Naive B cell (primary cell): Measurements from ENCODE around the gene SH3RF1. TPM values are rescaled to one million over a fixed set of nuclear protein-coding genes. Genes with fewer than 3 reads are reported as not detected.

Experiments
- ATAC-seq, 2 donors: fragments of 150-1000 bp; cut with Tn5 transposase; 2 replicates each; pipeline ENCODE4 v1.10.0; 2021; ENCODE audit warnings: low read depth in 2 of 2, mild to moderate bottlenecking in 2 of 2, moderate library complexity in 2 of 2
- DNase-seq: peaks from one replicate; pipeline ENCODE4 v3.0.0; 2022
- H3K27ac Mint-ChIP-seq, 6 donors: one replicate each; pipeline ENCODE4 v1.8.0; 2020 to 2022; ENCODE audit warnings: mild to moderate bottlenecking in 6 of 6, mixed read lengths in 6 of 6, moderate library complexity in 5 of 6, inconsistent platforms in 2 of 6
- H3K27me3 Mint-ChIP-seq, 3 donors: one replicate each; pipeline ENCODE4 v1.8.0; 2021 to 2022; ENCODE audit warnings: mixed read lengths in 3 of 3, mild to moderate bottlenecking in 1 of 3
- H3K36me3 Mint-ChIP-seq, 2 donors: one replicate each; pipeline ENCODE4 v1.8.0; 2020 to 2022; ENCODE audit warnings: mixed read lengths in 2 of 2, inconsistent platforms in 1 of 2, mild to moderate bottlenecking in 1 of 2
- H3K4me1 Mint-ChIP-seq, 3 donors: one replicate each; pipeline ENCODE4 v1.8.0; 2020 to 2022; ENCODE audit warnings: mixed read lengths in 3 of 3, inconsistent platforms in 1 of 3, mild to moderate bottlenecking in 1 of 3, moderate library complexity in 1 of 3
- H3K4me3 Mint-ChIP-seq, 8 donors: one replicate each; pipeline ENCODE4 v1.8.0; 2020 to 2022; ENCODE audit warnings: mild to moderate bottlenecking in 8 of 8, mixed read lengths in 8 of 8, moderate library complexity in 8 of 8, inconsistent platforms in 2 of 8
- H3K9me3 Mint-ChIP-seq, 7 donors: one replicate each; pipeline ENCODE4 v1.8.0; 2020 to 2022; ENCODE audit warnings: mixed read lengths in 7 of 7, mild to moderate bottlenecking in 5 of 7, inconsistent platforms in 2 of 7, moderate library complexity in 1 of 7
- polyA plus RNA-seq, 6 donors: library from polyadenylated mRNA; unstranded; fragments of 300-500 nt; fragmentation: Illumina TruSeq; gene quantifications; one replicate each; pipeline ENCODE4 v1.2.3, GENCODE V29; 2021; ENCODE audit warnings: low read depth in 6 of 6

SH3RF1 gene
- polyA plus RNA-seq, 6 donors from 2014 or later = 0.57 to 1.7 (median 1.1) TPM; not detected in 1

GRCh38 chr4:169094656-169095231 lies 176.0 kb downstream of the SH3RF1 start:
- peaks cover 10 to 19% (median 14%) of the 10 kb centered on the region in 3 donors for H3K4me1 Mint-ChIP-seq
- DNase-seq = no peak
- ATAC-seq = no peak
- H3K4me3 Mint-ChIP-seq = no peak overlapping the region
- no peaks in the 10 kb centered on the region for H3K27me3 Mint-ChIP-seq
- peak overlapping the region in 1 of 6 donors; percentile 49 for H3K27ac Mint-ChIP-seq
- H3K36me3 Mint-ChIP-seq = peaks cover 0 to 4% of the 10 kb centered on the region in 2 donors
- peaks cover 5 to 11% (median 5%) of the 10 kb centered on the region in 7 donors for H3K9me3 Mint-ChIP-seq

GRCh38 chr4:169092889-169093522 lies 177.8 kb downstream of the SH3RF1 start:
- H3K36me3 Mint-ChIP-seq = peaks cover 0 to 4% of the 10 kb centered on the region in 2 donors
- H3K27me3 Mint-ChIP-seq = no peaks in the 10 kb centered on the region
- ATAC-seq (no peak), DNase-seq (no peak)
- H3K4me3 Mint-ChIP-seq = no peak overlapping the region
- H3K27ac Mint-ChIP-seq = no peak overlapping the region
- peaks cover 5 to 18% (median 8%) of the 10 kb centered on the region in 7 donors for H3K9me3 Mint-ChIP-seq
- H3K4me1 Mint-ChIP-seq = peaks cover 0 to 4% (median under 1%) of the 10 kb centered on the region in 3 donors

- Mint-ChIP-seq H3K36me3 (peaks cover 0 to 4% of the 10 kb centered on the region in 2 donors), H3K27me3 (no peaks in the 10 kb centered on the region), H3K9me3 (peaks cover 5 to 18% (median 6%) of the 10 kb centered on the region in 7 donors), H3K4me3 (peak overlapping the region in 1 of 8 donors; percentile 40), H3K27ac (no peak overlapping the region), H3K4me1 (no peaks in the 10 kb centered on the region)
- DNase-seq (no peak), ATAC-seq (no peak)
Measured at GRCh38 chr4:169090484-169091215, 180.1 kb downstream of the SH3RF1 start.

GRCh38 chr4:169089004-169089403 lies 181.8 kb downstream of the SH3RF1 start:
- H3K27ac Mint-ChIP-seq = no peak overlapping the region
- ATAC-seq (no peak), DNase-seq (no peak)
- H3K4me1 Mint-ChIP-seq = no peaks in the 10 kb centered on the region
- H3K36me3 Mint-ChIP-seq = no peaks in the 10 kb centered on the region
- H3K9me3 Mint-ChIP-seq = peaks cover 5 to 18% (median 6%) of the 10 kb centered on the region in 7 donors
- H3K4me3 Mint-ChIP-seq = no peak overlapping the region
- no peaks in the 10 kb centered on the region for H3K27me3 Mint-ChIP-seq

GRCh38 chr4:169084954-169085353 lies 185.8 kb downstream of the SH3RF1 start:
- ATAC-seq (no peak), DNase-seq (no peak)
- H3K4me1 Mint-ChIP-seq = peaks cover 14 to 22% (median 22%) of the 10 kb centered on the region in 3 donors
- H3K36me3 Mint-ChIP-seq = no peaks in the 10 kb centered on the region
- H3K4me3 Mint-ChIP-seq = no peak overlapping the region
- no peak overlapping the region for H3K27ac Mint-ChIP-seq
- H3K27me3 Mint-ChIP-seq = no peaks in the 10 kb centered on the region
- peaks cover 0 to 13% (median 1%) of the 10 kb centered on the region in 7 donors for H3K9me3 Mint-ChIP-seq

- Mint-ChIP-seq H3K27ac (peak overlapping the region in 2 of 6 donors; percentile 20 to 23), H3K27me3 (no peaks in the 10 kb centered on the region), H3K36me3 (no peaks in the 10 kb centered on the region), H3K4me1 (peaks cover 19 to 28% (median 27%) of the 10 kb centered on the region in 3 donors), H3K9me3 (no peaks in the 10 kb centered on the region), H3K4me3 (peak overlapping the region; percentile 72 to 88 (median 78))
- DNase-seq = no peak
- no peak for ATAC-seq
Measured at GRCh38 chr4:169080981-169081380, 189.8 kb downstream of the SH3RF1 start.

GRCh38 chr4:169079942-169080827 lies 190.6 kb downstream of the SH3RF1 start:
- ATAC-seq = peak; percentile 61 to 67
- Mint-ChIP-seq H3K4me1 (peaks cover 19 to 28% (median 27%) of the 10 kb centered on the region in 3 donors), H3K4me3 (peak overlapping the region; percentile 72 to 88 (median 78)), H3K9me3 (no peaks in the 10 kb centered on the region), H3K27me3 (no peaks in the 10 kb centered on the region), H3K36me3 (no peaks in the 10 kb centered on the region), H3K27ac (peak overlapping the region in 5 of 6 donors; percentile 5 to 95 (median 60))
- peak; percentile 11 for DNase-seq

- H3K4me1 Mint-ChIP-seq = no peaks in the 10 kb centered on the region
Measured at GRCh38 chr4:169074117-169074516, 196.6 kb downstream of the SH3RF1 start.

GRCh38 chr4:169071747-169072146 lies 199.0 kb downstream of the SH3RF1 start:
- Mint-ChIP-seq H3K36me3 (no peaks in the 10 kb centered on the region), H3K9me3 (no peaks in the 10 kb centered on the region), H3K27ac (peak overlapping the region in 1 of 6 donors; percentile 60), H3K4me3 (no peak overlapping the region), H3K27me3 (no peaks in the 10 kb centered on the region), H3K4me1 (peaks cover 0 to 5% (median 3%) of the 10 kb centered on the region in 3 donors)
- DNase-seq = no peak
- no peak for ATAC-seq

More at GRCh38 chr4:169074117-169074516, 196.6 kb downstream of the SH3RF1 start:
- peak overlapping the region in 1 of 6 donors; percentile 68 for H3K27ac Mint-ChIP-seq
- no peaks in the 10 kb centered on the region for H3K36me3 Mint-ChIP-seq
- H3K27me3 Mint-ChIP-seq = no peaks in the 10 kb centered on the region
- DNase-seq (no peak), ATAC-seq (no peak)
- no peak overlapping the region for H3K4me3 Mint-ChIP-seq
- H3K9me3 Mint-ChIP-seq = no peaks in the 10 kb centered on the region

- ATAC-seq (no peak), DNase-seq (no peak)
- no peak overlapping the region for H3K27ac Mint-ChIP-seq
- H3K4me1 Mint-ChIP-seq = peaks cover 0 to 5% (median 3%) of the 10 kb centered on the region in 3 donors
- H3K27me3 Mint-ChIP-seq = no peaks in the 10 kb centered on the region
- H3K36me3 Mint-ChIP-seq = no peaks in the 10 kb centered on the region
- H3K9me3 Mint-ChIP-seq = no peaks in the 10 kb centered on the region
- no peak overlapping the region for H3K4me3 Mint-ChIP-seq
Measured at GRCh38 chr4:169070895-169071218, 199.9 kb downstream of the SH3RF1 start.

GRCh38 chr4:169070071-169070894 lies 200.5 kb downstream of the SH3RF1 start:
- H3K27ac Mint-ChIP-seq = peak overlapping the region in 1 of 6 donors; percentile 51
- no peaks in the 10 kb centered on the region for H3K27me3 Mint-ChIP-seq
- ATAC-seq (no peak), DNase-seq (no peak)
- no peaks in the 10 kb centered on the region for H3K9me3 Mint-ChIP-seq
- peaks cover 0 to 5% (median 3%) of the 10 kb centered on the region in 3 donors for H3K4me1 Mint-ChIP-seq
- no peak overlapping the region for H3K4me3 Mint-ChIP-seq
- no peaks in the 10 kb centered on the region for H3K36me3 Mint-ChIP-seq

- Mint-ChIP-seq H3K9me3 (no peaks in the 10 kb centered on the region), H3K36me3 (no peaks in the 10 kb centered on the region), H3K27me3 (no peaks in the 10 kb centered on the region), H3K4me1 (peaks cover 0 to 5% (median 3%) of the 10 kb centered on the region in 3 donors), H3K27ac (no peak overlapping the region), H3K4me3 (no peak overlapping the region)
- DNase-seq (no peak), ATAC-seq (no peak)
Measured at GRCh38 chr4:169068423-169068822, 202.3 kb downstream of the SH3RF1 start.
